ENCODE results near the gene LSMEM2.
"Not testable (repeated sequence)": the region's sequence is repeated elsewhere in the genome, so short reads cannot be mapped to it uniquely, and the experiment has no call there.

The LSMEM2 gene

GRCh38 chr3:50284121-50284520, 5.2 kb downstream of the LSMEM2 start:
- not testable (repeated sequence) for DNase-seq

- DNase-seq, result no peak
Measured at GRCh38 chr3:50286322-50287227, 7.7 kb downstream of the LSMEM2 start.

- no peak for DNase-seq
Measured at GRCh38 chr3:50287262-50287661, 8.4 kb downstream of the LSMEM2 start.

- no peak for DNase-seq
Measured at GRCh38 chr3:50288387-50289007, 9.6 kb downstream of the LSMEM2 start.

- DNase-seq, result no peak
Measured at GRCh38 chr3:50289130-50289529, 10.2 kb downstream of the LSMEM2 start.

GRCh38 chr3:50290161-50290641, 11.3 kb downstream of the LSMEM2 start:
- DNase-seq, result no peak

GRCh38 chr3:50292159-50293078, 13.5 kb downstream of the LSMEM2 start, which contains the start of gene IFRD2:
Gene IFRD2, minus strand, starts transcription at chr3:50292429. Its CDS starts 155 bp downstream, at chr3:50292274.
- DNase-seq, result peak; percentile 89 to 98

GRCh38 chr3:50293079-50293801, 14.4 kb downstream of the LSMEM2 start:
- DNase-seq, result no peak

GRCh38 chr3:50294089-50294488, 15.2 kb downstream of the LSMEM2 start:
- no peak for DNase-seq

GRCh38 chr3:50294492-50295403, 15.9 kb downstream of the LSMEM2 start:
- no peak for DNase-seq

GRCh38 chr3:50295553-50296431, 16.9 kb downstream of the LSMEM2 start:
- no peak for DNase-seq

GRCh38 chr3:50296721-50297383, 18.0 kb downstream of the LSMEM2 start:
- DNase-seq, result no peak

GRCh38 chr3:50297384-50297775, 18.5 kb downstream of the LSMEM2 start:
- no peak for DNase-seq

- DNase-seq, result peak in 1 of 2 experiments; percentile 31
Measured at GRCh38 chr3:50297896-50298725, 19.2 kb downstream of the LSMEM2 start.

GRCh38 chr3:50298836-50299637, 20.1 kb downstream of the LSMEM2 start, which contains the start of the genes HYAL3 and NAA80:
Gene HYAL3, minus strand, starts transcription at chr3:50299405. Its CDS starts 3,803 bp downstream, at chr3:50295602.
Gene NAA80, minus strand, starts transcription at chr3:50299405. Its CDS starts 1,942 bp downstream, at chr3:50297463.
- DNase-seq, result peak; percentile 96 to 99

GRCh38 chr3:50299638-50299928, 20.7 kb downstream of the LSMEM2 start:
- DNase-seq, result no peak

- DNase-seq, result no peak
Measured at GRCh38 chr3:50299929-50300680, 21.2 kb downstream of the LSMEM2 start.
